Stimulated activated CD4-positive, alpha-beta T cell treated with anti-CD3 and anti-CD28 coated beads, Interleukin-4, amount 100 ng/mL, for 4 hours (primary cell): Measurements from ENCODE around the gene RGS19.

Experiments used
- DNase-seq, 2 experiments: peaks; one replicate each; pipeline ENCODE4 v3.0.0-alpha.2; 2020

RGS19 gene

GRCh38 chr20:64062596-64063388 is 16.5 kb downstream of the RGS19 start, which contains the start of gene TCEA2:
Gene TCEA2, plus strand, starts transcription at chr20:64063198. Its CDS starts 115 bp downstream, at chr20:64063313.
- peak; percentile 93 to 95 for DNase-seq

DNA sequence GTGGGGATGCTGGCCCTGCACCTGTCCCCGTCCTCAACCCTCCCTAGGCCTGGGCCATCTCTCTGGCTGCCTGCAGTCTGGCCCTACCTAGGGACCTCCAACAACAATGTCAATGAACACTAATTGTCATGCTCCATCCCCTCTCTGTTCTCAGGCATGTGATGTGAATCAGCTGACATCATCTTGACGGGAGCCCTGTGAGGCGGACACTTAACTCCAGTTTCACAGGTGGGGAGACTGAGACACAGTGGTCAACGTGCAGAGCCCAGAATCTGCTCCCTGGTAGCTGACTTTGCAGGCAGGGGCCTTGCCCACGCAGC is 17.1 kb downstream of the RGS19 start:
- DNase-seq = no peak

DNA sequence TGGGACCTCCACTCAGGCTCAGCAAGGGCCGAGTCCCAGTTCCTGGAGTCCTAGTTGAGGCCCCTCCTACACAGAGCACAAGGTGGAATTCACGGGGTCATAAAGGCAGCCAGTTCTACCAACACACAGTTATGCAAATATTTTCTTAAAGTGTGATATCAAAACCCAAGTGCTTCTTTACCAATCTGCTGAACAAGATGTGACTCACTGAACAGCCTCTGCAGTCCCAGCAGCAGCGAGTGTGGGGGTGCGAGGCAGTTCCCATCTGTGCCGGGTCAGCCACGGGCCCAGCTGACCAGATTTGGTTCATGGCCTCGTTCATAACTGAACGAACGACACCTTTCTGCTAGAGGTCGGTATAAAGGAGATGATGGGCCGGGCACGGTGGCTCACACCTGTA is 20.8 kb downstream of the RGS19 start:
- DNase-seq = no peak

- peak; percentile 70 to 82 for DNase-seq
Measured at GRCh38 chr20:64057628-64058498, 21.5 kb downstream of the RGS19 start.

- DNase-seq = no peak
Measured at GRCh38 chr20:64056889-64057627, 22.3 kb downstream of the RGS19 start.

- DNase-seq = no peak
Measured at GRCh38 chr20:64056639-64056888, 22.8 kb downstream of the RGS19 start.

DNA sequence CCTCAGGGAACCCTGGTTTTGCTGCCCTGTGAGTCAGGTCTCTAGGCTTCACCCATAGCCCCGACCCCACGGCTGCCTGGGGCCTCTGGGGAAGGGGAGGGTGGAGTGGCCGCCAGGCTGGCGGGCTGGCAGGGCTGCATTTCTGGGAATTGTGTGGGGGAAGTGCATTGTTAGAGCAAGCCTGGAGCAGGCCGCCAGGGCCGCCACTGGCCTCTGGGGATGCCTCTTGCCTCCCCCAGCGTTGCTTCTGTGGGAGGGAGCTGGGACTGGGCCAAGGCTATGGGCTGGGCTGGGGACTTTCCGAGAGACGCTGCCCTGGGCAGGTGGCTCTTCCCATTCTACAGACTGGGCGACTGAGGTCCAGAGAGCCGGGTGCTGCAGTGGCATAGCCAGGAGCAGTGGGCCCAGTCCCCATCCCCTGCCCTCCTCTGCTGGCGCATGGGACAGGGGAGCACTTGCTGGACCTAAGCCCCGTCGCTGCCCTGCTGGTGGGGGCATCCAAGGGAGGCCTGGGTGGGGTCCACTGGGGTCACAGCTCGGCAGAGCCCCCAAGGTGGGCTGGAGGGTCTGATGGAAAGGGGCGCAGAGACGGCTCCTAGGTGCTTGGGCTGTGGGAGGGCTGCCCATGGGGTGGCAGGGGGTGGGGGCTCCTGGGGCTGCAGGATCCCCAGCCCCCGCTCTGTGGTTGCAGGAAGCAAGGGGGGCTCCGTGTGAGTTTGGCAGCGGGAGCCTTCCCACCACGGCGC is 23.3 kb downstream of the RGS19 start:
- no peak for DNase-seq

GRCh38 chr20:64055396-64055892 is 23.9 kb downstream of the RGS19 start:
- DNase-seq = no peak

- no peak for DNase-seq
Measured at GRCh38 chr20:64053841-64054661, 25.3 kb downstream of the RGS19 start.

- DNase-seq = no peak
Measured at GRCh38 chr20:64052987-64053840, 26.1 kb downstream of the RGS19 start.

- DNase-seq = no peak
Measured at GRCh38 chr20:64052326-64052722, 27.0 kb downstream of the RGS19 start.

DNA sequence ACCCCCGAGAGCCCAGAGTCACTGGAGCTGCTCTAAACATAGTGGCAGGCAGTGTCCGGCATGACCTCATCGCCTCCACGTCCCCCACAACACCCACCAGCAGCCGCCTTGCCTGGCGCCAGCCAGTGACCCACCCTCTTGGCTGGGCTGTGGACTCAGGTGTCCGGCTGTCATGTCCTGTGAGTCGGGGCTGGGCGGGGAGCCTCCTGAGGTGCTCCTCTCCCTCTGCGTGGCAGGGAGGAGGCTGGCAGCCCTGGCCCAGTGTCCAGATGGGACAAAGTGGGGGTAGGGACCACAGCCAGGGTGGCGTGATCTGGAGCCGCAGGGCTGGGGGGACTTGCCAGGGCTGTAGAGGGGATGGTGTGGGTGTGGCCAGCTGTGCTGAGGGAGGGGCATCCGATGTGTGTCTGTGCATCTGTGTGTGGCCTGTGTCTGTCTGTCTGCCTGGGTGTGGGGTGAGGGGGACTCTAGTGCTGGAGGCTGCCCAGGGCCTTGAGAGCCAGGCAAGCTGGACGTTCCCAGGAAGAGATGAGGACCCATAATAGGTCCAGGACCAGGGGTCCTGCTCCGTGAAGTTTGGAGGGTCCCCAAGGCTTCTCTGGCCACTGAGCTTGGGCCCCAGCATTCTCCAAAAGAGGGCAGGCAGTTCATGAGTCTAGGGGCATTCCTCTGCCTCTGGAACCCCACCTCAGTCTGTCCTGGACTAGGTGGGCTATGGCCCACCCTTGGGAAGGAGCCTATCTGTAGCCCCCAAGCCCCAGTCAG is 27.6 kb downstream of the RGS19 start:
- DNase-seq = no peak

DNA sequence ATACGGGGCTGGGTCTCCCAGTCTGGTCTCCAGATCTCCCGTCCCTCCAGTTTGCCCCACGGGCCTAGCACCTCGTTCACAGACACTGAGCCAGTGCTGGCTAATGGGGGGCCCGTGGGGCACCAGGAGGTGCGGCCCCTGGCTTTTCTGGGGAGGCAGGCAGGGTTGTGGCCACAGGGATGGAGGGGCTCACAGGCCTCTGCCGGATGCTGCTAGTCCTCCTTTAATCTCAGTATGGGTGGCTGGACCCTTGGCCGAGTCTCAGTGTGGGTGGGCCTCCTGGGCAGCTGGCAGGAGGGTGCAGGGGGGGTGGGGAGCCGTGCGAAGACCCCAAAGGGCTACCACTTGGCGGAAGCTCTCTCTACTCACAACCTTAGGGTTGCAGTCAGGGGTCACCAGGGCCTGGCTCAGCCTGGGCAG is 28.3 kb downstream of the RGS19 start:
- no peak for DNase-seq

DNA sequence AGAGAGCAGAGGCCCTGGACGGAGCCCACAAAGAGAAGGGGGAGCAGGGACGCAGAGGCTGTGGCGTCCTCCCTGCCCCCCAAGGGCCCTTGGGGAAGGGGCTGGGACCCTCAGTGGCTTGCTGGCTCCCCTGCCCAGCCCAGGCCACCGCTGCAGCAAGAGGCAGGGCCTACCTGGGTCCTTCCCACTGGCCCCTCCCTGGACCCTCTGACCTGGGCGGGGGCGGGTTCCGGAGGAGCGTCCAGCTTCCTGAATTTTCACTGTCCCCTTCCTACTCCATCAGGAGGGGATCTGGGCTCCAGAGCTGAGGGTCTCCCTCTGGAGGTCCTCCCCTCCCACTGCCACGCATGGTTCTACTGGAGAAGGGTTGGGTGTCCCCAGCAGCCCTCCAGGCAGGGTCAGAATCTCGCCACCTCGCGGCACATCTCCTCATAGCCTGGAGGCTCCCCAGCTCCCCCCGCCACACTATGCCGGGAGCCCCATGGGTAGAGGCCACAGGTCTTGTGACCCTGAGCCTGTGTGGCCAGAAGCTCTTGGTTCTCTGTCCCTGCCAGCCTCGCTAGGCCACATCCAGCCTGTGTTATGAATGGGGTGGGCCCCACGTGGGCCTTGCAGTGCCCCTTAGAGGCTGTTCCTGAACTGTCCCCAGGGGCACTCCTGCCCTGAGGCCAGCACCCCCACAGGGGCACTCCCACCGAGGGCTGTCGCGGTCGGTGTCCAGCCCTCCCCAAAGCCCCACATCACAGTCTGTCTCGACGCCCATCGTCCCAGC is 28.9 kb downstream of the RGS19 start:
- no peak for DNase-seq

DNA sequence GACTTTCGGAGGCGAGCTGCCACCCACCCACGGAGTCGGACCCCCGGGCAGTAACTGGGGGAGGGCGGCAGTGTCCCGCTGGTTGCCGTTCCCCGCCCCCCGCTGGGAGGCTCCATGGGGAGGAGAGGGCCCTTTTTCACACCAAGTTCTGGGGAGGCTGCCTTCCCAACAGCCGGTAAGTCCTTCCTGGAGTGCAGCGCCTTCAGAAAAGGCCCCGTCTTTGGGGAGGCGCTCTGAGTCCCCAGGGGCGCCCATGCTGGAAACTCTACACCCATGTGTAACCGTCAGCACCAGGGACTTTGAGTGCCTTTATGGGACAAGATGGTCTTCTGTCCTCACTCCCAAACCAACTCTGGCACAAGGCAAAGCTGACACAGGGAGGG is 29.4 kb downstream of the RGS19 start:
- DNase-seq = no peak

DNA sequence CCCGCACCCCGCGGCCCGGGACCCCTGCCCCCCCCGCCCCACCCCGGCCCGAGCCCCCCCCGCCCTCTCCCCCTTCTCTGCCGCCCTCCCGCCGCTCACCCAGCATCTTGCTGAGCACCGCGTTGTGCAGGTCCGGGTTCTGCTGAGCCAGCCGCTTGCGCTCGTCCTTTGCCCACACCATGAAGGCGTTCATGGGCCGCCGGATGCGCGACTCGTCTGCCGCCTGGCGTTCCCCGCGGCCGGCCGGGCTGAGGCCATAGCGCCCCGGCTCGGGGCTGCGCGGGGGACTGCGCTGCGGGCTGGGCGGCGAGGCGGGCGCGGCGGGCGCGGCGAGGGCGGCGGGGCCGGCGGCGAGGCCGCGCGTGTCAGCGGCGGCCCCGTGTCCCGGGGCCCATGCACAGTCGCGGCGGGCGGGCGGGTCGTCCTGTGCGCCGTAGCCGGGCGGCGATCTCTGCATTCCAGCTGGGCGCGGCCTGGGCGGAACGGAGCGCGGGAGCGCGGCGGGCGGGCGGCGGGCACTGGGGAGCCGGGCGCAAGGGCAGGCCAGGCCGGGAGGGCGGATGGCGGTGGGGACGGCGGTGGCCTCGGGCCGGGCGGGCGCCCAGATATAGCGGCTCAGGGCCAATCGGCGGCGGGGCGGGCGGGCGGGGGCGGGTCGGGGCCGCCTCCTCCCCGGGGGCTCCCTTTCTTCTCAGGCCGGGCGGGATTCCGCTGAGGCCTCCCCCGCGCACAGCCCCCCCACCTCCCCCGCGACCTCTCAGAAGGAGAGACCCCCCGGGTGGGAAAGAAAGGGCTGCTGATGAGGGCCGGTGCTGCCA is 30.0 kb downstream of the RGS19 start, which contains the start of gene SOX18:
TSS of gene SOX18 (minus strand) at position 580 of the 818 bp plus-strand sequence. CDS start at position 457, 123 bp downstream.
- DNase-seq = peak in 1 of 2 experiments; percentile 31

DNA sequence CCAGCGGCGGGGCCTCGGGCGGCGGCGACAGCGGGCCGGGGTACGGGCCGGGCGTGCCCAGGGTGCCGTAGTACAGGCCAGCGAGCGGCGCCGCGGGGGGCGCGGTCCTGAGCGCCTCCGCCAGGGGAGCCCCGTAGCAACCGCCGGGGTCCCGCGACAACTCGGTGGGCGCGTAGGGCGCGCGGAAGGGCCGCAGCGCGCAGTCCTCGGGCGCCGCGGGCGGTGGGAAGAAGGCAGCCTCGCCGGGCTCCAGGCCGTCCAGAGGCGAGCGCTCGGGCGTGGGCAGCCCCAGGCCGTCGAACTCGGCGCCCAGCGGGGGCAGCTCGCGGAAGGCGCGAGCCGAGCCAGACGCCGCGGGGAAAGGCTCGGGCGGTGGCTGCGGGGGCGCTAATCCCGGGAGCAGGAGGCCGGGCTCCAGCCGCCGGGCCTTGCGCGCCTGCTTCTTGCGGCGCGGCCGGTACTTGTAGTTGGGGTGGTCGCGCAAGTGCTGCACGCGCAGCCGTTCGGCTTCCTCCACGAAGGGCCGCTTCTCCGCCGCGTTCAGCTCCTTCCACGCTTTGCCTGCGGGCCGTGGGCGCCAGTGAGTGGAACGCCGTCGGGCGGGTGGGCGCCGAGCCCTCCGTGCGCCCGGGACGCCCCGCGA is 30.8 kb downstream of the RGS19 start:
- DNase-seq = no peak

DNA sequence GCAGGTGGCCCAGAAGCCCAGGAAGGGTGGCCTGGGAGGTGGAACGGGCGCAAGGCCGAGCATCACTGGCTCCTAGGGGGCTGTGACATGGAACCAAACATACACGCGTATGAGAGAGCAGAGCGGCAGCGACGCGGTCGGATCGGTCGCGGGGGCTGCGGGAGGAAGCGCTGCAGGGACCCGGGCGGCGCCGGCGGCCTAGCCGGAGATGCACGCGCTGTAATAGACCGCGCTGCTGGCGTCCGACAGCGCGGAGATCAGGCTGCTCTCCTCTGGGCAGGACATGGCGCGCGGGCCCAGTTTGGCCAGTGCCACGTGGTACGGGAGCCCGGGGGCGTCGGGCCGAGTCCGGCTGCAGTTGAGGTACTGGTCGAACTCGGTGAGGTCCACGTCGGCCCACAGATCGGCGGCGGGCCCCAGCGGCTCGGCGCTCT is 31.3 kb downstream of the RGS19 start:
- no peak for DNase-seq
